PC-9 (cell line): ENCODE data around the gene TTC39B. TPM values are rescaled to one million over a fixed set of nuclear protein-coding genes. Genes with fewer than 3 reads are reported as not detected.

Experiments used
- BruUV-seq: library from RNA; stranded (reverse); fragments of 400-500 nt; replicated peaks from 2 replicates; lab custom pipeline; 2021; lab: Mats Ljungman, UMichigan
- CTCF ChIA-PET: fragments of 300-600 bp; sonication (Branson Sonifier 250); formaldehyde crosslinking; loops from one replicate; lab custom pipeline; 2022; ENCODE audit warnings: antibody characterized with exemption; lab: Charles Lee
- POLR2A ChIA-PET: fragments of 300-600 bp; sonication (Branson Sonifier 250); formaldehyde crosslinking; loops from one replicate; lab custom pipeline; 2022; ENCODE audit warnings: antibody characterized with exemption; ENCODE audit not compliant: unreplicated experiment; lab: Charles Lee
- DNase-seq, 2 experiments: peaks; one replicate each; pipeline versions ENCODE4 v3.0.0 to v3.0.0-alpha.2; 2015 to 2022; ENCODE audit warnings: mixed read lengths in 1 of 2
- H2AFZ ChIP-seq: fragments of 200-600 bp; sonication (generic); 2 replicates; pipeline ENCODE4 v1.8.1; 2017; ENCODE audit warnings: antibody characterized with exemption
- H3F3A ChIP-seq: fragments of 200-600 bp; sonication (generic); 2 replicates; pipeline ENCODE4 v1.8.1; 2017; ENCODE audit warnings: antibody characterized with exemption, mild to moderate bottlenecking, low read depth; ENCODE audit not compliant: insufficient read depth
- H3K27ac ChIP-seq: fragments of 200-600 bp; sonication (generic); 2 replicates; pipeline ENCODE4 v1.6.1; 2016; ENCODE audit warnings: mixed run types
- H3K27me3 ChIP-seq: fragments of 200-600 bp; sonication (generic); 2 replicates; pipeline ENCODE4 v1.6.1; 2016; ENCODE audit warnings: low read depth, mixed run types; ENCODE audit not compliant: insufficient read depth
- H3K36me3 ChIP-seq: fragments of 200-600 bp; sonication (generic); 2 replicates; pipeline ENCODE4 v1.6.1; 2016; ENCODE audit warnings: low read depth, mixed run types
- H3K4me1 ChIP-seq: fragments of 200-600 bp; sonication (generic); replicated peaks from 2 replicates; pipeline ENCODE4 v1.6.1; 2016; ENCODE audit warnings: mixed run types; ENCODE audit not compliant: insufficient read depth
- H3K4me2 ChIP-seq: fragments of 200-600 bp; sonication (generic); 2 replicates; pipeline ENCODE4 v1.6.1; 2017; ENCODE audit warnings: mixed run types
- H3K4me3 ChIP-seq: fragments of 200-600 bp; sonication (generic); 2 replicates; pipeline ENCODE4 v1.6.1; 2016; ENCODE audit warnings: mixed run types
- H3K79me2 ChIP-seq: fragments of 200-600 bp; sonication (generic); 2 replicates; pipeline ENCODE4 v1.6.1; 2017; ENCODE audit warnings: low read depth, mixed run types
- H3K9me2 ChIP-seq: fragments of 200-600 bp; sonication (generic); 2 replicates; pipeline ENCODE4 v1.8.1; 2017; ENCODE audit warnings: mild to moderate bottlenecking; ENCODE audit not compliant: insufficient read depth
- H3K9me3 ChIP-seq: fragments of 200-600 bp; sonication (generic); 2 replicates; pipeline ENCODE4 v1.8.1; 2016; ENCODE audit warnings: low read depth; ENCODE audit not compliant: insufficient read depth
- H4K20me1 ChIP-seq: fragments of 200-600 bp; sonication (generic); 2 replicates; pipeline ENCODE4 v1.8.1; 2017; ENCODE audit not compliant: insufficient read depth
- EZH2 ChIP-seq: fragments of 200-600 bp; sonication (generic); IDR thresholded peaks from 2 replicates; pipeline ENCODE4 v1.8.0; 2017; ENCODE audit warnings: antibody characterized with exemption, low read depth
- intact Hi-C: fragments of 100-400 bp; cut with micrococcal nuclease; formaldehyde crosslinking; loops from one replicate; pipeline ENCODE4 v1.10.0; 2022; ENCODE audit not compliant: unreplicated experiment
- total RNA-seq: library from RNA; stranded (reverse); gene quantifications from 2 replicates; pipeline ENCODE4 v1.2.3, GENCODE V29; 2021
- TF ChIP-seq, protein P1 (sequence below): fragments of 200-600 bp; sonication (generic); conservative IDR thresholded peaks from 2 replicates; pipeline ENCODE4 v1.6.1; 2017; ENCODE audit warnings: mixed run types, antibody characterized with exemption, mild to moderate bottlenecking, moderate library complexity

The TTC39B gene
- total RNA-seq, 1 experiment from 2014 or later, result 8.8 TPM

DNA sequence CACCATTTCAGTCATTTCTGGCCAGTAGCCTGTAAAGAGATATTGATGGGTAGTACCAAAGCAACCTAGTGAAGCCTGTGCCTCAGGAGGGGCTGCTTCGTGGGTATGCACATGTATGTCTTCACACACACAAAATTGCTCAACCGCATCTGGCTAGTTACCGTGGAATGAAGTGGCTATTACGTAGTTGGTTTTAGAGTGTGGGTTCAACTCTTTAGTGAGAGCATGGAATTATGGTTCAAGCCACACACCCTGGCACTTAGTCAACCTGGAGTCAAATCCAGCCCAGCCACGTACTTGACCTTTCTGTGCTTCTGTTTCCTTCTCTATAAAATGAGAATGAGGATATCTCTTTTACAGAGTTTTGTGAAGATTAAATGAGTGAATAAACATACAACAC is 174.9 kb downstream of the TTC39B start:
- H3K27ac ChIP-seq, result no peak overlapping the region
- no peaks in the 10 kb centered on the region for H3K79me2 ChIP-seq
- H3K9me3 ChIP-seq, result no peaks in the 10 kb centered on the region
- no peaks in the 10 kb centered on the region for H3K9me2 ChIP-seq
- H3K36me3 ChIP-seq, result no peaks in the 10 kb centered on the region
- H3K4me3 ChIP-seq, result no peak overlapping the region
- no peaks in the 10 kb centered on the region for H3K27me3 ChIP-seq
- no peak overlapping the region for H2AFZ ChIP-seq
- CTCF ChIA-PET, result no interaction called here
- POLR2A ChIA-PET, result no interaction called here
- no peak for DNase-seq
- H3K4me1 ChIP-seq, result no peaks in the 10 kb centered on the region
- intact Hi-C loops, result no loop called here
- H4K20me1 ChIP-seq, result no peaks in the 10 kb centered on the region
- H3K4me2 ChIP-seq, result no peak overlapping the region
- TF ChIP-seq EZH2, result no peak
- TF ChIP-seq, protein P1, sequence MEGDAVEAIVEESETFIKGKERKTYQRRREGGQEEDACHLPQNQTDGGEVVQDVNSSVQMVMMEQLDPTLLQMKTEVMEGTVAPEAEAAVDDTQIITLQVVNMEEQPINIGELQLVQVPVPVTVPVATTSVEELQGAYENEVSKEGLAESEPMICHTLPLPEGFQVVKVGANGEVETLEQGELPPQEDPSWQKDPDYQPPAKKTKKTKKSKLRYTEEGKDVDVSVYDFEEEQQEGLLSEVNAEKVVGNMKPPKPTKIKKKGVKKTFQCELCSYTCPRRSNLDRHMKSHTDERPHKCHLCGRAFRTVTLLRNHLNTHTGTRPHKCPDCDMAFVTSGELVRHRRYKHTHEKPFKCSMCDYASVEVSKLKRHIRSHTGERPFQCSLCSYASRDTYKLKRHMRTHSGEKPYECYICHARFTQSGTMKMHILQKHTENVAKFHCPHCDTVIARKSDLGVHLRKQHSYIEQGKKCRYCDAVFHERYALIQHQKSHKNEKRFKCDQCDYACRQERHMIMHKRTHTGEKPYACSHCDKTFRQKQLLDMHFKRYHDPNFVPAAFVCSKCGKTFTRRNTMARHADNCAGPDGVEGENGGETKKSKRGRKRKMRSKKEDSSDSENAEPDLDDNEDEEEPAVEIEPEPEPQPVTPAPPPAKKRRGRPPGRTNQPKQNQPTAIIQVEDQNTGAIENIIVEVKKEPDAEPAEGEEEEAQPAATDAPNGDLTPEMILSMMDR, result no peak
- H3F3A ChIP-seq, result no peaks in the 10 kb centered on the region
- BruUV-seq, result no TSS peak

DNA sequence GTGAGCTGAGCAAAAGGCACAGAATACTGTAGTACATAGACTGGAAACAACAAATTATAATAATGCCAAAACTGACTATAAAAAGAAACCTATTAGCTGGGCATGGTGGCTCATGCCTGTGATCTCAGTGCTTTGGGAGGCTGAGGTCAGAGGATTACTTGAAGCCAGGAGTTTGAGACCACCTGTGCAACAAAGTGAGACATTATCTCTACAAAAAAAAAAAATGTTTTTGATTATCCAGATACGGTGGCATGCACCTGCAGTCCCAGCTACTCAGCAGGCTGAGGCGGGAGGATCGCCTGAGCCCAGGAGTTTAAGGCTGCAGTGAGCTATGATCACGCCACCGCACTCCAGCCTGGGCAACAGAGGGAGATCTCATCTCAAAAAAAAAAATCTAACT is 175.9 kb downstream of the TTC39B start:
- H3K27me3 ChIP-seq, result no peaks in the 10 kb centered on the region
- no peaks in the 10 kb centered on the region for H3K9me3 ChIP-seq
- H3K4me3 ChIP-seq, result no peak overlapping the region
- H3K4me1 ChIP-seq, result no peaks in the 10 kb centered on the region
- TF ChIP-seq, protein P1, result no peak
- TF ChIP-seq EZH2, result no peak
- no peaks in the 10 kb centered on the region for H3K36me3 ChIP-seq
- no peaks in the 10 kb centered on the region for H3K9me2 ChIP-seq
- POLR2A ChIA-PET, result no interaction called here
- BruUV-seq, result no TSS peak
- CTCF ChIA-PET, result no interaction called here
- H3K4me2 ChIP-seq, result no peak overlapping the region
- no peaks in the 10 kb centered on the region for H3K79me2 ChIP-seq
- DNase-seq, result no peak
- intact Hi-C loops, result no loop called here
- no peaks in the 10 kb centered on the region for H3F3A ChIP-seq
- H4K20me1 ChIP-seq, result no peaks in the 10 kb centered on the region
- H2AFZ ChIP-seq, result no peak overlapping the region
- no peak overlapping the region for H3K27ac ChIP-seq

DNA sequence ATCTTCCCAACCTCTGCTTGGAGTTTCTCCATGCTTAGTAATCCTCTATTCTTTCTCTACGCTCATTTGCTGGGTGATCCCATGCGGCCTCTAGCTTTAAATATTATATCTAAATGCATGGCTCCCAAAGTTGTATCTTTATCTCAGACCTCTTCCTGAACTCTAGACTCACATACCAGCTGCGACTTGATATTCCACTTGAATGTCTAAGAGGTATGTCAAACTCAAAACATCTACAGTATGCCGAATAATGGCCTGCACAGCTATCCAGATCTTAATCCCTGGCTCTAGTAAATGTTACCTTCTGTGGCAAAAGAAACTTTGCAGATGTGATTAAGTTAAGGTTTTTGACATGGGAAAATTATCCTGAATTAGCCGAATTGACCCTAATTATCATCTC is 179.2 kb downstream of the TTC39B start:
- no TSS peak for BruUV-seq
- POLR2A ChIA-PET, result no interaction called here
- Histone ChIP-seq H3K4me2 (no peak overlapping the region), H3K4me1 (no peaks in the 10 kb centered on the region), H3K27ac (no peak overlapping the region), H3K9me2 (no peaks in the 10 kb centered on the region), H3K36me3 (no peaks in the 10 kb centered on the region), H4K20me1 (no peaks in the 10 kb centered on the region), H3K79me2 (no peaks in the 10 kb centered on the region), H3F3A (no peaks in the 10 kb centered on the region), H3K4me3 (no peak overlapping the region), H3K27me3 (no peaks in the 10 kb centered on the region), H2AFZ (no peak overlapping the region), H3K9me3 (no peaks in the 10 kb centered on the region)
- no peak for TF ChIP-seq EZH2
- CTCF ChIA-PET, result no interaction called here
- no peak for DNase-seq
- intact Hi-C loops, result no loop called here

DNA sequence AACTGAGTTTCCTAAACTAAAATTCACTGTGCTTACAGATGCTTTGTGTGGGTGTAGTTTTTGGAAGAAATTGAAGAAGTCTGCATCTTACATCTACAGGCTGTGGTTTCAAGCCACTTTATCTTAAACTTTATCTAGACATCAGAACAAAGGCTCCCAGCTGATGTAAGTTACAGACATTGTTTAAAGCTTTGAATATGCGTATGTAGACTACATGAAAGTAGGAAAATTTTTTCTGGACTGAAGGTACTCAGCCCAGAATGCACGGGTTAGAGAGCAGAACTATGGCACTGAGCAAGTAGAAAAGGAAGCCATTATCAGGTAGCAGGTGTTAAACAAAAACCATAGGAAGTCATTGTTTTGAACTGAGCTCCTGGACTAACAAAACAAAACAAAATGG is 185.4 kb downstream of the TTC39B start:
- TF ChIP-seq, protein P1, result no peak
- TF ChIP-seq EZH2, result no peak
- no peaks in the 10 kb centered on the region for H3K27me3 ChIP-seq
- H3K79me2 ChIP-seq, result no peaks in the 10 kb centered on the region
- no peaks in the 10 kb centered on the region for H3K4me1 ChIP-seq
- no peaks in the 10 kb centered on the region for H3K36me3 ChIP-seq
- no peaks in the 10 kb centered on the region for H3K9me3 ChIP-seq
- H4K20me1 ChIP-seq, result no peaks in the 10 kb centered on the region
- H3K27ac ChIP-seq, result no peak overlapping the region
- no peak for DNase-seq
- no peak overlapping the region for H3K4me3 ChIP-seq
- H3K4me2 ChIP-seq, result no peak overlapping the region
- BruUV-seq, result no TSS peak
- ChIA-PET POLR2A (no interaction called here), CTCF (no interaction called here)
- no peaks in the 10 kb centered on the region for H3F3A ChIP-seq
- H2AFZ ChIP-seq, result no peak overlapping the region
- no peaks in the 10 kb centered on the region for H3K9me2 ChIP-seq
- intact Hi-C loops, result no loop called here
